Spinal cord (tissue), 10 donors: ENCODE measurements around the gene MAP2K5. TPM values are rescaled to one million over a fixed set of nuclear protein-coding genes. Genes with fewer than 3 reads are reported as not detected.

Source experiments
- DNase-seq, 6 donors: peaks; one replicate each; pipeline versions ENCODE4 v3.0.0 to v3.0.0-alpha.2; 2013 to 2015; ENCODE audit warnings: low spot score in 6 of 6, low read depth in 4 of 6
- H3K27ac ChIP-seq: one replicate; pipeline ENCODE4 v1.5.1; 2013; ENCODE audit warnings: low read depth, low read length, control low read depth
- H3K27me3 ChIP-seq: one replicate; pipeline ENCODE4 v1.6.1; 2013; ENCODE audit warnings: low read length; ENCODE audit not compliant: control insufficient read depth, insufficient read depth
- H3K36me3 ChIP-seq: one replicate; pipeline ENCODE4 v1.6.1; 2013; ENCODE audit warnings: low read length; ENCODE audit not compliant: control insufficient read depth, insufficient read depth
- H3K4me1 ChIP-seq: one replicate; pipeline ENCODE4 v1.6.1; 2013; ENCODE audit warnings: low read length; ENCODE audit not compliant: control insufficient read depth, insufficient read depth
- H3K4me3 ChIP-seq: one replicate; pipeline ENCODE4 v1.5.1; 2013; ENCODE audit warnings: low read depth, low read length, control low read depth
- H3K9me3 ChIP-seq: one replicate; pipeline ENCODE4 v1.6.1; 2013; ENCODE audit warnings: low read length; ENCODE audit not compliant: control insufficient read depth, insufficient read depth
- WGBS: methylation state at CpG from one replicate; pipeline ENCODE4 v1.1.5; 2013; ENCODE audit warnings: missing lambda C conversion rate; ENCODE audit not compliant: insufficient coverage; 5-methylcytosine and 5-hydroxymethylcytosine counted together
- polyA plus RNA-seq, 2 donors: library from polyadenylated mRNA; unstranded; fragments of 120-200 nt; gene quantifications; one replicate each; pipeline ENCODE4 v1.2.1, GENCODE V29; 2013; ENCODE audit not compliant: insufficient read length in 2 of 2
- total RNA-seq, 2 donors: library from RNA; depleted of rRNA in 1 of 2; stranded (reverse); fragments of 120-200 nt in 1 of 2; fragments of >200 nt in 1 of 2; gene quantifications; one replicate each; pipeline versions ENCODE4 v1.2.3 to v1.2.4, GENCODE V29; 2013 to 2014
- donor health status: healthy.

The MAP2K5 gene
- total and polyA plus RNA-seq, 4 donors: 15.6 to 29.4 (median 25.4) TPM

DNA sequence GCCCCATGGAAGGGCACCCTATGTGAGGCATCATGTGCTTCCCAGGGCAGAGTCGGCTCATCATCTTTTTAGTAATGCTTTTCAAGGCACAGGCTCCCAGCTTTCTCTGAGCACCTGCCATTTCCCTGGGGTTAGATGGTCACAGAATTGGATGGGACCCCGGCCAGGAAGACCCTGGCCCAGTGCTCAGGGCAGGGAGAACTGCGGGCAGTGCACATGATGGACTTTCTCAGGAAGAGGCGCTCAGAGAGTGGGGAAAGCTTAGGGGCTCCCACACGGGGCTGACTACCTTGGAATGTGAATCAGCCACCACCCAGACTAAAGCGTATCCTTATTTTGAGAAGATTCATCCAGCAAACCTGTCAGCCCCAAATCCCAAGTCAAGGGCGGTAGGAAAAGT is 266.3 kb downstream of the MAP2K5 start:
- WGBS: 100% methylated on average over 2 of the region's 7 CpGs
- Histone ChIP-seq H3K27ac (no peak overlapping the region), H3K9me3 (no peaks in the 10 kb centered on the region), H3K4me1 (peaks cover 19% of the 10 kb centered on the region), H3K36me3 (peaks cover 36% of the 10 kb centered on the region), H3K27me3 (no peaks in the 10 kb centered on the region), H3K4me3 (no peak overlapping the region)
- DNase-seq: no peak

DNA sequence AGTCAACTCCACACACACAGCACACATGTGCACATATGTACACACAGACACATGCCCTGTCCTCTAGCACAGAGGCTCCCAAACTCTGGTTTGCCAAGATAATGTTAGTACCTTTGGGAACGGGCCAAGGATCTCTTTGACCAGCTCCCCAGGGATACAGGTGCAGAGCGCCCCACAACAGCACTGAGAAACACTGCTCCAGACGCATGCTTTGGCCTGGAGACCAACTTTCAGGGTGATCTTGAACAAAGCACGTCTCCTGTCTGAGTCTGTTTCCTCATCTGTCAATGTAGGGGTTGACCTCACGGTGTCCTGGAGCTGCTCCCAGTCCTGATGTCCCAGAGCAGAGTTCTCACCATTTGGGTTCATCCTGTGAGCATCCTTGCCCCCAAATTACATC is 266.9 kb downstream of the MAP2K5 start:
- H3K27ac ChIP-seq: no peak overlapping the region

DNA sequence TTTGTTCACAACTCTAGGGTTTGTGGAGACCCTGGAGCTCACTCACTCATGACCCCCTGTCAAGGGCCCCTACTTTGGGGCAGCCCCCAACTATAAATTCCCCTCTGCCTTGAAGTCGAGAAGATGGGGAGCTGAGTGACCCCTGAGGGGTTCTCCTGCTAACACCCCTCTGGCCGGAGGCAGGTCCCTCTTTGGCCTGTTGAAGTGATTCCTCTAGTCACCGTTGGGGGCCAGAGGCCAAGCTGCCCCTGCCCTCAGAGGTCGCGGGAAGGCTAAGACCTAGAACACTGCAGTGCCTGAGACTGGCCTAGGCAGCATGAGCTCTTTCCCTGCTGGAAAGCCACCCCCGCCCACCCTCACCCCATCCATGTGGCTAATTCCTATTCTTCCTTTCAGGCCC is 267.4 kb downstream of the MAP2K5 start:
- Histone ChIP-seq H3K4me3 (no peak overlapping the region), H3K4me1 (peaks cover 9% of the 10 kb centered on the region), H3K36me3 (peaks cover 30% of the 10 kb centered on the region), H3K27ac (no peak overlapping the region), H3K9me3 (no peaks in the 10 kb centered on the region), H3K27me3 (no peaks in the 10 kb centered on the region)
- 81% methylated on average over 6 of the region's 6 CpGs for WGBS
- DNase-seq: no peak

More for the DNA sequence above, 266.9 kb downstream of the MAP2K5 start:
- Histone ChIP-seq H3K36me3 (peaks cover 30% of the 10 kb centered on the region), H3K4me1 (peaks cover 13% of the 10 kb centered on the region), H3K4me3 (no peak overlapping the region), H3K27me3 (no peaks in the 10 kb centered on the region), H3K9me3 (no peaks in the 10 kb centered on the region)
- 94% methylated on average over 5 of the region's 5 CpGs for WGBS
- no peak for DNase-seq

DNA sequence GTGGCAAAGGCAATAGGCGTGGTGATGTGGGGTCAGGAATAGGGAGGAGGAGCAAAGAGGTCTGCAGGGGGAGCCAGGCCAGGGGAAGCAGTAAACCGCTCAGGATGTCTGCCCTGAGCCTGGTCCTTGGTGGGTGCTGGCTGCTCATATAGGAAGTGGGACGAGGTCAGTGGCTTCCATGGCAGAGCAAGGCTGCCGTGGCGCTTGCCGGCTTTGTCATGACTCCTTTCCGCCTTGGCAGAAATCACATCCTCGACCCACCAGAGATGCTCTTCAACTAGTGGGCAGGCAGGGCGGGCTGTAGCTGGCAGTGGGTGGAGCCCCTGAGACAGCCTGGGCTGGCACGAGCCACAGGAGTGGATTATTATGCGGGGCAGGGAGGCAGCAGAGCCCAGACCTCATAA is 269.7 kb downstream of the MAP2K5 start:
- Histone ChIP-seq H3K4me3 (no peak overlapping the region), H3K27ac (no peak overlapping the region), H3K27me3 (no peaks in the 10 kb centered on the region), H3K4me1 (peaks cover 6% of the 10 kb centered on the region), H3K36me3 (peaks cover 12% of the 10 kb centered on the region), H3K9me3 (peaks cover 8% of the 10 kb centered on the region)
- DNase-seq: no peak
- 60% methylated on average over 3 of the region's 11 CpGs for WGBS

DNA sequence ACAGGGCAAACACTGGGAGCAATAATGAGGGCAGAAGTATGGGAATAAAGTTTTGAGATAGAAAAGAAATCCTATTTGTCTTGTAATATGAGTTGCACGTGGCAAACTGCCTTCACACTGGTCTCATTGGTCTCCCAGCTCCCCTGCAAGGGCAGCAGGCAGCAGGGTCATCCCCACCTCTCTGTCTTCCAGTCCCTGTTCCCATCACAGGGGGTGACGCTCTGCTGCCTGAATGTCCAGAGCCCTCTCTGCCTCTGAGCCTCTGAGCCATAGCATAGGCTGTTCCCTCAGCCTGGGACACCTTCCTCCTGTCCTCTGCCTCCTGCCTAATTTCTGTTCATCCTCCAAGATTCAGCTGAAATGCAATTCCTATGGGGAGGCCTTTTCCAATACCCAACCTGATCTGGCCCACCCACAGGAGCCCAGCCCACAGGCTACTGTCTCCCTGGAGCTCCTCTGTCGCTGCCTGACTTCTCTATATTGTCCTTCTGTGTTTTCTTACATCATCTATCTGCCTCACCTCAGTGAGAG is 270.7 kb downstream of the MAP2K5 start:
- peaks cover 6% of the 10 kb centered on the region for H3K4me1 ChIP-seq
- peaks cover 8% of the 10 kb centered on the region for H3K9me3 ChIP-seq
- DNase-seq: no peak
- H3K4me3 ChIP-seq: no peak overlapping the region
- WGBS: 66% methylated on average over 3 of the region's 3 CpGs
- no peak overlapping the region for H3K27ac ChIP-seq
- peaks cover 5% of the 10 kb centered on the region for H3K27me3 ChIP-seq
- peaks cover 5% of the 10 kb centered on the region for H3K36me3 ChIP-seq

DNA sequence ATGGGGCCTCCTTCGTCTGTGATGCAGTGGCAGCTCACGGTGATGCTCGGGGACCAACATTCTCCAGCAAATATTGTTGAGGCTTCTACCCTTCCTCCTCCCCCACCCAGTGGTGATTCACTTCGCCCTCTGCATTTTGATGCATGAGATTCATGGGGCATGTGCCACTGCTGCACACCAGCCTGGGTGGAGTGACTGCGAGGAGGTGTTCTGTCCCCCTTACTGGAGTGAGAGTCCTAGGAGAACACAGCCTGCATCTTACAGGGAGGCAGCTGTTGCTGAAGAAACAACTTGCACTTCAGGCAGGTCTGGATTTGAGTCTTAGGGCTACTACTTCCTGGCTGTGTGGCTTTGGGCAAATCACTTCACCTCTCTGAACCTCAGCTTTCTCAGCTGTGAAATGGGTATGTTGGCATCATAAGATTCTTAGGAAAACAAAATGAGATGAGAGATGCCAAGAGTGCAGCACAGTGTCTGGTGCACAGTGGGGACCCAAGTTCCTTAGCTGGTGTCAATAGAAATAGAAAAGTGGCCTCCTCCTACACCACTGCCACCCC is 272.6 kb downstream of the MAP2K5 start:
- 100% methylated on average over 3 of the region's 5 CpGs for WGBS
- Histone ChIP-seq H3K36me3 (peaks cover 2% of the 10 kb centered on the region), H3K4me1 (peaks cover 14% of the 10 kb centered on the region), H3K9me3 (peaks cover 8% of the 10 kb centered on the region), H3K27me3 (peaks cover 23% of the 10 kb centered on the region), H3K27ac (no peak overlapping the region), H3K4me3 (no peak overlapping the region)
- no peak for DNase-seq

DNA sequence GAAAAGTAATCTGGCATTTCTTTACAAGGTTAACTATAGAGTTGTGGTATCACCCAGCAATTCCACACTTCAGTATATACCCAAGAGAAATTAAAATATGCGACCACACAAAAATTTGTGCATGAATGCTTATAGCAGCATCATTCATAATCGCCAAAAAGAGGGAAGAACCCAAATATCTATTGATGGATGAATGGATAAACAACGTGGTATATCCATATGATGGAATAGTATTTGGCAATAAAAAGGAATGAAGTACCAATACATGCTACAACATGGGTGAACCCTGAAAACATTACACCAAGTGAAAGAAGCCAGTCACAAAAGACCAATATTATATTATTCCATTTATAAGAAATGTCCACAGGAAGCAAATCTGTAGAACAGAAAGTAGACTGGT is 274.2 kb downstream of the MAP2K5 start:
- Histone ChIP-seq H3K36me3 (no peaks in the 10 kb centered on the region), H3K27ac (no peak overlapping the region), H3K9me3 (peaks cover 8% of the 10 kb centered on the region), H3K4me1 (peaks cover 30% of the 10 kb centered on the region), H3K4me3 (no peak overlapping the region), H3K27me3 (peaks cover 39% of the 10 kb centered on the region)
- no peak for DNase-seq
- no CpG with 5 or more reads among the region's 3 CpGs for WGBS

DNA sequence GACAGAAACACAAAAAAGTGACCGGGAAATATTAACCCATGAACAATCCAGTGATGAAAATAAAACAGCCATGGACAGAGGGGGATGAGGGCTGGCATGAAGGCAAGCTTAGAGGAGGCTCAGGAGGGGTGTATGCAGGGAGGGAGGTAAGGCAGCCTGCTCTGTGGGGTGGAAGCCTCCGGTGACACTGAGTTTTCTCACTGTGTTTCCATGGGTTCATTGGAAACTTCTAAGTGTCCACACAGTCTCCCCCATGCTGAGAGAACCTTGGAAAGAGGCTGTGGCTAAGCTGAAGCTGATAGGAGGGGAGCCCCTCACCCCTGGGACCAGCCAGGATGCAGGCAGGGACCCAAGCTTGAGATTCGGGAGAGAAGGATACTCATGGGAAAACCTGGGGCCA is 276.0 kb downstream of the MAP2K5 start:
- Histone ChIP-seq H3K27ac (no peak overlapping the region), H3K9me3 (peaks cover 8% of the 10 kb centered on the region), H3K4me3 (no peak overlapping the region), H3K27me3 (peaks cover 53% of the 10 kb centered on the region), H3K36me3 (no peaks in the 10 kb centered on the region), H3K4me1 (peaks cover 37% of the 10 kb centered on the region)
- DNase-seq: no peak
- 93% methylated on average over 2 of the region's 3 CpGs for WGBS

DNA sequence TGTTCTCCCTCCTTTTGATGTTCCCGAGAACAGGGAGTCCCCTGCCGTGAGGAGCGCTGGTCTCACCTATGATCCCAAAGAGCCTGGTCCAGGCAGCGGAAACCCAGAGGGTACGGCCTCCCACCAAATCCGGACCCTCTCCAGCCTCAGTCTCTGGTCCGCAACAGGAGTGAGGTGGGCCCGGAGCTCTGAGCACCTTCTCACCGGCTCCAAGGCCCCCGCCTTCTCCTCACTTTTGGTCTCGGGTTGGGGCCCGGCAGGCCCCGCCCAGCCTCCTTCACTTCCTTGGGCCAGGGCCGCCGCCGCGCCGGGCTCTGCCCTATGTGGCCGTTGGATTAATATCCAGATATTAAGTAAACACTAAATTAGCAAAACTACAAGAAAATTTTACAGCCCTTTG is 277.1 kb downstream of the MAP2K5 start:
- 15% methylated on average over 18 of the region's 19 CpGs for WGBS

More for the DNA sequence above, 277.1 kb downstream of the MAP2K5 start:
- peaks cover 46% of the 10 kb centered on the region for H3K4me1 ChIP-seq
- H3K36me3 ChIP-seq: no peaks in the 10 kb centered on the region
- H3K9me3 ChIP-seq: peaks cover 8% of the 10 kb centered on the region
- H3K27me3 ChIP-seq: peaks cover 65% of the 10 kb centered on the region
- H3K4me3 ChIP-seq: no peak overlapping the region
- no peak overlapping the region for H3K27ac ChIP-seq
- no peak for DNase-seq
